ENCODE data around the gene MRPS18A. TPM values are rescaled to one million over a fixed set of nuclear protein-coding genes. Genes with fewer than 3 reads are reported as not detected.

The MRPS18A gene
- total and polyA plus RNA-seq, 12 donors = 24.8 to 119 (median 52.0) TPM

- WGBS, 4 donors = 88 to 91% (median 90%) methylated on average over 6 to 21 of the region's 21 CpGs
- no peaks in the 10 kb centered on the region for H3K9me3 ChIP-seq (replicated peaks in 1 of 3)
- no peak for DNase-seq
- peaks cover 15 to 35% of the 10 kb centered on the region in 2 donors for H3K4me1 ChIP-seq (replicated peaks in 1 of 2)
- no peak overlapping the region for H3K4me3 ChIP-seq
- TF ChIP-seq CTCF (IDR thresholded peaks at IDR 0.05) (no peak), POLR2A (IDR thresholded peaks at IDR 0.05) (no peak)
- peaks cover 0 to 43% of the 10 kb centered on the region in 2 donors for H3K36me3 ChIP-seq (replicated peaks in 1 of 2)
- intact Hi-C loops (cut with DNase I) = no loop called here
- no peaks in the 10 kb centered on the region for H3K27me3 ChIP-seq
- H3K27ac ChIP-seq = no peak overlapping the region
Measured at GRCh38 chr6:43639984-43640800, 47.4 kb downstream of the MRPS18A start.

- peaks cover 0 to 36% of the 10 kb centered on the region in 2 donors for H3K36me3 ChIP-seq (replicated peaks in 1 of 2)
- intact Hi-C loops (cut with DNase I) = no loop called here
- DNase-seq = no peak
- 18 to 31% (median 23%) methylated on average over 7 of the region's 7 CpGs for WGBS, 4 donors
- H3K27me3 ChIP-seq = no peaks in the 10 kb centered on the region
- peak overlapping the region; percentile 10 to 84 (median 58) for H3K4me3 ChIP-seq
- TF ChIP-seq POLR2A (IDR thresholded peaks at IDR 0.05) (no peak), CTCF (IDR thresholded peaks at IDR 0.05) (no peak)
- H3K4me1 ChIP-seq (replicated peaks in 1 of 2) = peaks cover 14 to 35% of the 10 kb centered on the region in 2 donors
- peak overlapping the region in 4 of 5 donors; percentile 39 to 91 (median 64) for H3K27ac ChIP-seq
- H3K9me3 ChIP-seq (replicated peaks in 1 of 3) = no peaks in the 10 kb centered on the region
Measured at GRCh38 chr6:43636308-43636659, 51.3 kb downstream of the MRPS18A start.

- WGBS, 4 donors = 3 to 5% (median 4%) methylated on average over 35 to 48 of the region's 48 CpGs
- Histone ChIP-seq H3K27me3 (no peaks in the 10 kb centered on the region), H3K36me3 (replicated peaks in 1 of 2) (peaks cover 0 to 30% of the 10 kb centered on the region in 2 donors), H3K9me3 (replicated peaks in 1 of 3) (no peaks in the 10 kb centered on the region), H3K4me3 (peak within 1 kb of the TSS; percentile 10 to 84 (median 58)), H3K27ac (peak within 1 kb of the TSS; percentile 25 to 91 (median 57)), H3K4me1 (replicated peaks in 1 of 2) (peaks cover 14 to 35% of the 10 kb centered on the region in 2 donors)
- TF ChIP-seq POLR2A (IDR thresholded peaks at IDR 0.05) (peak; percentile 71 to 87), CTCF (IDR thresholded peaks at IDR 0.05) (no peak)
- intact Hi-C loops (cut with DNase I) = no loop called here
- peak; percentile 78 to 89 (median 82) for DNase-seq
Measured at GRCh38 chr6:43635387-43636307, 51.9 kb downstream of the MRPS18A start, which contains the start of gene MAD2L1BP. TSS of gene MAD2L1BP (plus strand) at chr6:43635840. CDS start at chr6:43635876, 36 bp downstream.
